ENCODE results near the gene DGKB.

DNA sequence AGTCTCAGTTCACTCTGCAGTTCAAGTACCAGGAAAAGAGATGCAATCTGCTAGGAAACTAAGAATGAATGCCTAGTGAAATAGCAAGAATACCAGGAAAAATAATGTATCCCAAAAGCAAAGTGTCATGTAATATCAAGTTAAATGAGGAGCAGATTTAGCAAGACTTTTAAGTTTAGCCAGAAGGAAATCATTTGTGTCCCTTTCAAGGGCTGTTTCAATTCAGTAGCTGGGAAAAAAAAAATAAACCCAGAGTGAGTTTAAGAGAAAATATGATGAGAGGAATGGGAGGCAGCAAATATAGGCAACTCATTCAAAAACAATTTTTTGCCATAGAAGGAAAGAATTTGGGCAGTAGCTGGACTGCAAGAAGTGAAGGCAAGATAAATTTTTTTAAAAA, 135.8 kb downstream of the DGKB start:
- no peak for TF ChIP-seq CTCF (conservative IDR thresholded peaks at IDR 0.05; ENCODE audit: low read depth, low read length)
- no peak for TF ChIP-seq EZH2 (IDR thresholded peaks at IDR 0.05; ENCODE audit: borderline replicate concordance, low read depth, low read length, poor library complexity, severe bottlenecking)
